Peyer's patch (tissue), 4 donors: ENCODE measurements around the gene CSTB.

Experiments used
- POLR2A ChIP-seq, 2 donors: fragments of 450-650 bp; IDR thresholded peaks; one replicate each; pipeline ENCODE4 v1.5.1; 2017; ENCODE audit warnings: antibody characterized with exemption in 2 of 2, mild to moderate bottlenecking in 2 of 2, moderate library complexity in 2 of 2
- TF ChIP-seq, protein P1 (sequence below), 6 experiments: fragments of 450-650 bp in 4 of 6; fragments of 200-600 bp in 2 of 6; sonication (generic) in 1 of 6; IDR thresholded peaks; one replicate each; pipeline ENCODE4 v1.5.1; 2017 to 2019; ENCODE audit warnings: antibody characterized with exemption in 6 of 6, mild to moderate bottlenecking in 3 of 6, moderate library complexity in 1 of 6

DNA sequence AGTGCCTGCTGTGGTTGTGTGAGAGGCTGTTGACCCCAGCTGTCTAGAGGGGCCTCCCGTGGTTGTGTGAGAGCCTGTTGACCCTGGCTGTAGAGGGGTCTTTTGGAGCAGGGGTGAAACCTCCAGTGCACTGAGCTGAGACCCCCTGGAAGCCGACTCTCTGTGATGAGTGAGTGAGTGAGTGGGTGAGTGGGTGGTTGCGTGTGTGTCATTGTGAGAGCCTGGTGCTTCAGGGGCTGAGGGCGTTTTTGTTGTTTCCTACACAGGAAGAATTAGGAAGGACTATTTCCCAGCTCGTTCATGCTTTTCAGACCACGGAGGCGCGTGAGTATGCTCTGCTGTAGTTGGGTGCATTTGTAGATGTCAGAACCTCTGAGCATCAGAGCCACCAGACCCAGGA is 16.3 kb upstream of the CSTB start:
- TF ChIP-seq, protein P1, sequence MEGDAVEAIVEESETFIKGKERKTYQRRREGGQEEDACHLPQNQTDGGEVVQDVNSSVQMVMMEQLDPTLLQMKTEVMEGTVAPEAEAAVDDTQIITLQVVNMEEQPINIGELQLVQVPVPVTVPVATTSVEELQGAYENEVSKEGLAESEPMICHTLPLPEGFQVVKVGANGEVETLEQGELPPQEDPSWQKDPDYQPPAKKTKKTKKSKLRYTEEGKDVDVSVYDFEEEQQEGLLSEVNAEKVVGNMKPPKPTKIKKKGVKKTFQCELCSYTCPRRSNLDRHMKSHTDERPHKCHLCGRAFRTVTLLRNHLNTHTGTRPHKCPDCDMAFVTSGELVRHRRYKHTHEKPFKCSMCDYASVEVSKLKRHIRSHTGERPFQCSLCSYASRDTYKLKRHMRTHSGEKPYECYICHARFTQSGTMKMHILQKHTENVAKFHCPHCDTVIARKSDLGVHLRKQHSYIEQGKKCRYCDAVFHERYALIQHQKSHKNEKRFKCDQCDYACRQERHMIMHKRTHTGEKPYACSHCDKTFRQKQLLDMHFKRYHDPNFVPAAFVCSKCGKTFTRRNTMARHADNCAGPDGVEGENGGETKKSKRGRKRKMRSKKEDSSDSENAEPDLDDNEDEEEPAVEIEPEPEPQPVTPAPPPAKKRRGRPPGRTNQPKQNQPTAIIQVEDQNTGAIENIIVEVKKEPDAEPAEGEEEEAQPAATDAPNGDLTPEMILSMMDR (IDR thresholded peaks at IDR 0.05): no peak
- TF ChIP-seq POLR2A (IDR thresholded peaks at IDR 0.05): no peak
